Stomach (tissue), 4 donors: Measurements from ENCODE around the gene COPG2.
"Not testable (repeated sequence)": the region's sequence is repeated elsewhere in the genome, so short reads cannot be mapped to it uniquely, and the experiment has no call there.

Source experiments
- EP300 ChIP-seq: sonication (generic); formaldehyde crosslinking; IDR thresholded peaks from one replicate; pipeline ENCODE4 v1.6.1; 2017; ENCODE audit warnings: antibody characterized with exemption
- POLR2A ChIP-seq, 4 donors: fragments of 450-650 bp; IDR thresholded peaks; one replicate each; pipeline ENCODE4 v1.6.1; 2016; ENCODE audit warnings: antibody characterized with exemption in 4 of 4, control low read depth in 2 of 4, mild to moderate bottlenecking in 1 of 4, moderate library complexity in 1 of 4
- POLR2AphosphoS5 ChIP-seq, 3 donors: sonication (generic); formaldehyde crosslinking; IDR thresholded peaks; one replicate each; pipeline ENCODE4 v1.6.1; 2016; ENCODE audit warnings: antibody characterized with exemption in 3 of 3
- TF ChIP-seq, protein P1 (sequence below), 7 experiments: fragments of 450-650 bp in 4 of 7; fragments of 200-600 bp in 3 of 7; sonication (generic) in 3 of 7; IDR thresholded peaks; one replicate each; pipeline ENCODE4 v1.5.1; 2016 to 2019; ENCODE audit warnings: antibody characterized with exemption in 7 of 7, control low read depth in 2 of 7, mild to moderate bottlenecking in 1 of 7

DNA sequence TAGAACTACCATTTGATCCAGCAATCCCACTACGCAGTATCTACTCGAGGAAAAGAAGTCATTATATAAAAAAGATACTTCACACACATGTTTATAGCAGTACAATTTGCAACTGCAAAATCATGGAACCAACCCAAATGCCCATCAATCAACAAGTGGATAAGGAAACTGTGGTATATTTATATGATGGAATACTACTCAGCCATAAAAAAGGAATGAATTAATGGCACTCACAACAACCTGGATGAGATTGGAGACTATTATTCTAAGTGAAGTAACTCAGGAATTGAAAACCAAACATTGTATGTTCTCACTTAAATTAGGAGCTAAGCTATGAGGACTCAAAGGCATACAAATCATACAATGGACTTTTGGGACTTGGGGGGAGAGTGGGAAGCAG is 82.6 kb downstream of the COPG2 start:
- TF ChIP-seq, protein P1, sequence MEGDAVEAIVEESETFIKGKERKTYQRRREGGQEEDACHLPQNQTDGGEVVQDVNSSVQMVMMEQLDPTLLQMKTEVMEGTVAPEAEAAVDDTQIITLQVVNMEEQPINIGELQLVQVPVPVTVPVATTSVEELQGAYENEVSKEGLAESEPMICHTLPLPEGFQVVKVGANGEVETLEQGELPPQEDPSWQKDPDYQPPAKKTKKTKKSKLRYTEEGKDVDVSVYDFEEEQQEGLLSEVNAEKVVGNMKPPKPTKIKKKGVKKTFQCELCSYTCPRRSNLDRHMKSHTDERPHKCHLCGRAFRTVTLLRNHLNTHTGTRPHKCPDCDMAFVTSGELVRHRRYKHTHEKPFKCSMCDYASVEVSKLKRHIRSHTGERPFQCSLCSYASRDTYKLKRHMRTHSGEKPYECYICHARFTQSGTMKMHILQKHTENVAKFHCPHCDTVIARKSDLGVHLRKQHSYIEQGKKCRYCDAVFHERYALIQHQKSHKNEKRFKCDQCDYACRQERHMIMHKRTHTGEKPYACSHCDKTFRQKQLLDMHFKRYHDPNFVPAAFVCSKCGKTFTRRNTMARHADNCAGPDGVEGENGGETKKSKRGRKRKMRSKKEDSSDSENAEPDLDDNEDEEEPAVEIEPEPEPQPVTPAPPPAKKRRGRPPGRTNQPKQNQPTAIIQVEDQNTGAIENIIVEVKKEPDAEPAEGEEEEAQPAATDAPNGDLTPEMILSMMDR (IDR thresholded peaks at IDR 0.05): not testable (repeated sequence)
- TF ChIP-seq EP300; POLR2AphosphoS5 (IDR thresholded peaks at IDR 0.05); POLR2A (IDR thresholded peaks at IDR 0.05): not testable (repeated sequence)
